Right atrium auricular region (tissue), 2 donors: Measurements from ENCODE around the gene PITRM1. TPM values are rescaled to one million over a fixed set of nuclear protein-coding genes. Genes with fewer than 3 reads are reported as not detected.

ENCODE experiments used
- DNase-seq: peaks from one replicate; pipeline ENCODE4 v3.0.0-alpha.2; 2019; ENCODE audit warnings: low spot score
- H3K27ac ChIP-seq, 2 donors: fragments of 200-600 bp; sonication (generic); 1 replicate in 1 of 2; 2 replicates in 1 of 2; pipeline ENCODE4 v1.5.1; 2016 to 2019
- H3K27me3 ChIP-seq, 2 donors: fragments of 200-600 bp; sonication (generic); one replicate each; pipeline versions ENCODE4 v1.5.1 to v1.6.0; 2017 to 2019
- H3K36me3 ChIP-seq: fragments of 200-600 bp; sonication (generic); one replicate; pipeline ENCODE4 v1.5.1; 2016
- H3K4me1 ChIP-seq, 2 donors: fragments of 200-600 bp; sonication (generic); one replicate each; pipeline versions ENCODE4 v1.5.1 to v1.6.0; 2017 to 2019
- H3K4me3 ChIP-seq, 2 donors: fragments of 200-600 bp; sonication (generic); 1 replicate in 1 of 2; 2 replicates in 1 of 2; pipeline ENCODE4 v1.5.1; 2017 to 2019; ENCODE audit warnings: mild to moderate bottlenecking in 1 of 2, moderate library complexity in 1 of 2
- H3K9me3 ChIP-seq, 2 donors: fragments of 200-600 bp; sonication (generic); one replicate each; pipeline ENCODE4 v1.5.1; 2019
- CTCF ChIP-seq, 2 donors: fragments of 200-600 bp; sonication (generic); IDR thresholded peaks; one replicate each; pipeline ENCODE4 v1.5.1; 2019; ENCODE audit warnings: antibody characterized with exemption in 2 of 2
- total RNA-seq, 2 donors: library from RNA; depleted of rRNA; stranded (reverse); fragments of >200 nt; gene quantifications; one replicate each; pipeline ENCODE4 v1.1.0, GENCODE V29; 2016

Gene PITRM1
- total RNA-seq, 2 donors from 2014 or later: 68.3 to 89.6 TPM

- Histone ChIP-seq H3K36me3 (peaks cover 98% of the 10 kb centered on the region), H3K4me1 (peaks cover 0 to 10% of the 10 kb centered on the region in 2 donors), H3K9me3 (no peaks in the 10 kb centered on the region), H3K27ac (no peak overlapping the region), H3K27me3 (no peaks in the 10 kb centered on the region), H3K4me3 (no peak overlapping the region)
- TF ChIP-seq CTCF (IDR thresholded peaks at IDR 0.05): no peak
- DNase-seq: no peak
Measured at GRCh38 chr10:3143791-3144434, 28.7 kb downstream of the PITRM1 start.

- no peak for TF ChIP-seq CTCF (IDR thresholded peaks at IDR 0.05)
- no peak for DNase-seq
- Histone ChIP-seq H3K9me3 (no peaks in the 10 kb centered on the region), H3K4me1 (peaks cover 0 to 10% of the 10 kb centered on the region in 2 donors), H3K27ac (no peak overlapping the region), H3K36me3 (peaks cover 98% of the 10 kb centered on the region), H3K4me3 (no peak overlapping the region), H3K27me3 (no peaks in the 10 kb centered on the region)
Measured at GRCh38 chr10:3143366-3143765, 29.2 kb downstream of the PITRM1 start.

GRCh38 chr10:3142146-3142875 is 30.3 kb downstream of the PITRM1 start:
- no peak overlapping the region for H3K4me3 ChIP-seq
- no peaks in the 10 kb centered on the region for H3K9me3 ChIP-seq
- H3K4me1 ChIP-seq: peaks cover 0 to 14% of the 10 kb centered on the region in 2 donors
- peaks cover 98% of the 10 kb centered on the region for H3K36me3 ChIP-seq
- no peaks in the 10 kb centered on the region for H3K27me3 ChIP-seq
- no peak for TF ChIP-seq CTCF (IDR thresholded peaks at IDR 0.05)
- DNase-seq: no peak
- H3K27ac ChIP-seq: no peak overlapping the region

GRCh38 chr10:3141351-3142005 is 31.1 kb downstream of the PITRM1 start:
- no peak overlapping the region for H3K27ac ChIP-seq
- DNase-seq: no peak

GRCh38 chr10:3140280-3140679 is 32.3 kb downstream of the PITRM1 start:
- H3K27me3 ChIP-seq: no peaks in the 10 kb centered on the region
- DNase-seq: no peak
- H3K9me3 ChIP-seq: no peaks in the 10 kb centered on the region
- no peak overlapping the region for H3K4me3 ChIP-seq
- peaks cover 0 to 32% of the 10 kb centered on the region in 2 donors for H3K4me1 ChIP-seq
- H3K36me3 ChIP-seq: peaks cover 100% of the 10 kb centered on the region
- H3K27ac ChIP-seq: no peak overlapping the region
- no peak for TF ChIP-seq CTCF (IDR thresholded peaks at IDR 0.05)

More at GRCh38 chr10:3141351-3142005, 31.1 kb downstream of the PITRM1 start:
- no peak overlapping the region for H3K4me3 ChIP-seq
- H3K9me3 ChIP-seq: no peaks in the 10 kb centered on the region
- H3K36me3 ChIP-seq: peaks cover 98% of the 10 kb centered on the region
- H3K4me1 ChIP-seq: peaks cover 0 to 21% of the 10 kb centered on the region in 2 donors
- TF ChIP-seq CTCF (IDR thresholded peaks at IDR 0.05): no peak
- H3K27me3 ChIP-seq: no peaks in the 10 kb centered on the region
